Measurements from ENCODE around the gene TRPM3.

- no peak for TF ChIP-seq POLR2AphosphoS5 (IDR thresholded peaks at IDR 0.05; ENCODE audit: low read depth, low read length)
- no peak for TF ChIP-seq CTCF (IDR thresholded peaks at IDR 0.05)
Measured at GRCh38 chr9:70593241-70593640, 528.2 kb downstream of the TRPM3 start.

All from Panc1 (cell line).